ENCODE measurements around the gene PSMG1. TPM values are rescaled to one million over a fixed set of nuclear protein-coding genes. Genes with fewer than 3 reads are reported as not detected.

PSMG1 gene
- total and polyA plus RNA-seq, 9 of the 15 experiments (the other 6 are each of a cell fraction or from before 2014, with no cell fraction given) = 54.5 to 427 (median 328) TPM

GRCh38 chr21:39188521-39189139, 5.4 kb upstream of the PSMG1 start (continued):
- TF ChIP-seq JUN (IDR thresholded peaks at IDR 0.05; ENCODE audit: borderline replicate concordance, low read depth, low read length) = no peak
- no peak for TF ChIP-seq JUN (CRISPR knock-in tag; IDR thresholded peaks at IDR 0.05; ENCODE audit: borderline replicate concordance)
- no peak for TF ChIP-seq GABPA (tag; conservative IDR thresholded peaks at IDR 0.05; ENCODE audit: low read depth)

- no peak overlapping the region for H3K9ac ChIP-seq (ENCODE audit: insufficient read depth in 1 of 2, low read depth in 2 of 2, low read length in 2 of 2)
- H3K9me3 ChIP-seq (replicated peaks; ENCODE audit: control insufficient read depth, insufficient read depth, low read depth, low read length) = no peaks in the 10 kb centered on the region
- peaks cover 24% of the 10 kb centered on the region for H3K79me2 ChIP-seq (ENCODE audit: control insufficient read depth, insufficient read depth, low read length)
- CTCF ChIA-PET (ENCODE audit: low intra/inter-chr PET ratio) = no interaction called here
- in situ Hi-C loops (cut with MboI) = no loop called here
- POLR2A ChIA-PET = interaction anchor here (1.5 kb wide), 1 partner anchor 11 kb away, joined by 5 read pairs; no protein-coding TSS in a partner anchor
- H3K4me1 ChIP-seq (replicated peaks in 1 of 2; ENCODE audit: control insufficient read depth in 2 of 2, insufficient read depth in 2 of 2, low read length in 2 of 2) = peaks cover 3 to 6% of the 10 kb centered on the region in 2 experiments; a peak in 3 of 5 replicates
- no TSS peak for BruUV-seq (replicated peaks)
- intact Hi-C loops (cut with micrococcal nuclease) = loop anchor here (2.0 to 10.0 kb wide), 2 partner anchors 22 to 128 kb away; partner anchors contain the start of gene BRWD1
- H3K4me3 ChIP-seq = no peak overlapping the region
- peaks cover 7% of the 10 kb centered on the region; the same call in 2 of the 3 replicates for H3K36me3 ChIP-seq (ENCODE audit: control insufficient read depth, insufficient read depth, low read length)
- ATAC-seq (no peak), FAIRE-seq (no peak), DNase-seq (ENCODE audit: extremely low read depth in 1 of 4, low spot score in 3 of 4) (no peak)
- no peaks in the 10 kb centered on the region for H3K27me3 ChIP-seq (ENCODE audit: control insufficient read depth in 2 of 2, insufficient read depth in 2 of 2, low read length in 2 of 2)
- H3K4me2 ChIP-seq (ENCODE audit: insufficient read depth, low read length) = no peak overlapping the region
- no peak overlapping the region; the same call in 2 of the 3 replicates for H3K27ac ChIP-seq (ENCODE audit: extremely low read depth, low read depth, low read length)
- no peak overlapping the region for H2AFZ ChIP-seq (ENCODE audit: low read depth, low read length)
- H4K20me1 ChIP-seq (replicated peaks; ENCODE audit: control insufficient read depth, insufficient read depth, low read length) = no peaks in the 10 kb centered on the region
- WGBS (ENCODE audit: insufficient coverage, low coverage, missing lambda C conversion rate) = 59% methylated on average over 5 of the region's 5 CpGs
- no peaks in the 10 kb centered on the region for H3K9me1 ChIP-seq (ENCODE audit: control insufficient read depth, insufficient read depth, low read length)
- TF ChIP-seq DLX4 (CRISPR knock-in tag; IDR thresholded peaks at IDR 0.05) = no peak
- TF ChIP-seq NCOA1 (IDR thresholded peaks at IDR 0.05; ENCODE audit: low read depth) = no peak
- TF ChIP-seq NR2C2 (CRISPR knock-in tag; IDR thresholded peaks at IDR 0.05) = no peak
- TF ChIP-seq NR2C2 (tag; IDR thresholded peaks at IDR 0.05) = no peak
- TF ChIP-seq KAT7 (CRISPR knock-in tag; IDR thresholded peaks at IDR 0.05; ENCODE audit: borderline replicate concordance) = no peak
- TF ChIP-seq ATF2 (CRISPR knock-in tag; IDR thresholded peaks at IDR 0.05) = no peak
- no peak for TF ChIP-seq YY1 (IDR thresholded peaks at IDR 0.05; ENCODE audit: borderline replicate concordance in 1 of 3, control insufficient read depth in 1 of 3, extremely low read depth in 1 of 3, insufficient read depth in 3 of 3, insufficient read length in 1 of 3, insufficient replicate concordance in 2 of 3, low read depth in 1 of 3, low read length in 2 of 3)
- TF ChIP-seq MLX (CRISPR knock-in tag; conservative IDR thresholded peaks at IDR 0.05) = no peak
- no peak for TF ChIP-seq BHLHE40 (IDR thresholded peaks at IDR 0.05; ENCODE audit: low read length)
- no peak for TF ChIP-seq HOXB6 (CRISPR knock-in tag; IDR thresholded peaks at IDR 0.05; ENCODE audit: borderline replicate concordance)
- TF ChIP-seq THRA (IDR thresholded peaks at IDR 0.05) = no peak
- TF ChIP-seq CBFA2T2 (conservative IDR thresholded peaks at IDR 0.05) = no peak
Observed at GRCh38 chr21:39187141-39187540, 3.9 kb upstream of the PSMG1 start.
